Dermis blood vessel endothelial cell (primary cell): Measurements from ENCODE around the gene SOWAHD. TPM values are rescaled to one million over a fixed set of nuclear protein-coding genes. Genes with fewer than 3 reads are reported as not detected.
A peak's percentile ranks its signal among the peaks of the same experiment; 100 is the strongest.
"Not testable (repeated sequence)": the region's sequence is repeated elsewhere in the genome, so short reads cannot be mapped to it uniquely, and the experiment has no call there.

ENCODE experiments used
- DNase-seq: peaks from one replicate; pipeline ENCODE4 v3.0.0; 2010
- total RNA-seq: library from RNA; depleted of rRNA; stranded (reverse); fragments of >200 nt; gene quantifications from 2 replicates; pipeline ENCODE4 v1.2.3, GENCODE V29; 2014

SOWAHD gene
- total RNA-seq, 1 donor from 2014 or later: not detected

GRCh38 chrX:119759248-119759766, 919 bp downstream of the SOWAHD start:
- DNase-seq: no peak

GRCh38 chrX:119760026-119760877, 1.9 kb downstream of the SOWAHD start:
- no peak for DNase-seq

GRCh38 chrX:119762718-119763117, 4.3 kb downstream of the SOWAHD start:
- DNase-seq: no peak

GRCh38 chrX:119763181-119763580, 4.8 kb downstream of the SOWAHD start:
- no peak for DNase-seq

GRCh38 chrX:119763836-119764387, 5.5 kb downstream of the SOWAHD start:
- no peak for DNase-seq

GRCh38 chrX:119768436-119768835, 10.0 kb downstream of the SOWAHD start:
- not testable (repeated sequence) for DNase-seq

- not testable (repeated sequence) for DNase-seq
These were observed 11.0 kb downstream of the SOWAHD start for GRCh38 chrX:119769388-119769787.

- DNase-seq: no peak
These were observed 17.3 kb downstream of the SOWAHD start for GRCh38 chrX:119775517-119776238.

- no peak for DNase-seq
These were observed 20.4 kb downstream of the SOWAHD start for GRCh38 chrX:119778829-119779228.

GRCh38 chrX:119783026-119783425, 24.6 kb downstream of the SOWAHD start:
- no peak for DNase-seq

GRCh38 chrX:119784747-119785446, 26.5 kb downstream of the SOWAHD start:
- peak; percentile 60 for DNase-seq

- DNase-seq: peak; percentile 66
These were observed 32.6 kb downstream of the SOWAHD start for GRCh38 chrX:119790977-119791436.

GRCh38 chrX:119791437-119792231, 33.2 kb downstream of the SOWAHD start, which contains the start of gene RPL39:
TSS of gene RPL39 (minus strand) at chrX:119791630. CDS start at chrX:119791576, 54 bp downstream.
- peak; percentile 91 for DNase-seq

- DNase-seq: no peak
These were observed 43.1 kb downstream of the SOWAHD start for GRCh38 chrX:119801253-119802221.

- DNase-seq: no peak
These were observed 44.2 kb downstream of the SOWAHD start for GRCh38 chrX:119802546-119802945.

- not testable (repeated sequence) for DNase-seq
These were observed 50.1 kb downstream of the SOWAHD start for GRCh38 chrX:119808461-119808860.

- DNase-seq: no peak
These were observed 50.8 kb downstream of the SOWAHD start for GRCh38 chrX:119809185-119809666.
